ENCODE data around the gene SETBP1. TPM values are rescaled to one million over a fixed set of nuclear protein-coding genes. Genes with fewer than 3 reads are reported as not detected.

SETBP1 gene
- polyA plus RNA-seq, 6 donors from 2014 or later, result 6.0 to 20.2 (median 10.0) TPM

DNA sequence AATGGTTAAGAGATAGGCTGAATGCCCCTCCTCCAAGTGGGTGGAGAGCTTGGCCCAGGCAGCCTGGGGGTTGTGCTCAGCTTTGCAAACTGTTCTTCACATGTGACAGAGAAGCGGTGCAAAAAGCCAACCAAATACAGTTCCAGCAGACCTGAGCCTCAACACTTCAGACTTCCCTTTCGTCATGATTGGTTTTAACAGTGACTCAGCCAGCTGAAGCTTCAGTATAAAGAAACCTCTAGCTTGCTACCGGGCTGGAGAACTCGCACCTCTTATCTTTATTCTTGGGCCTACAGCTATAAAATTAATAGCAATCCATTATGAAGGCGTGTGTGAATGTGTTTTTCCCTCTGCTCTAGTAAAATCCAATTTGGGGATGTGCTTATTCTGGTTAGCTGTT, 20.0 kb downstream of the SETBP1 start:
- peaks cover 40 to 67% (median 66%) of the 10 kb centered on the region in 3 donors for H3K4me1 Mint-ChIP-seq
- peak; percentile 20 for DNase-seq
- H3K27ac Mint-ChIP-seq, result peak overlapping the region in 4 of 6 donors; percentile 71 to 88 (median 74)
- H3K36me3 Mint-ChIP-seq, result peaks cover 18 to 23% of the 10 kb centered on the region in 2 donors
- H3K4me3 Mint-ChIP-seq, result peak overlapping the region in 2 of 8 donors; percentile 4 to 35
- no peaks in the 10 kb centered on the region for H3K27me3 Mint-ChIP-seq
- H3K9me3 Mint-ChIP-seq, result no peaks in the 10 kb centered on the region
- peak; percentile 83 to 92 for ATAC-seq (ENCODE audit: low read depth in 2 of 2)

DNA sequence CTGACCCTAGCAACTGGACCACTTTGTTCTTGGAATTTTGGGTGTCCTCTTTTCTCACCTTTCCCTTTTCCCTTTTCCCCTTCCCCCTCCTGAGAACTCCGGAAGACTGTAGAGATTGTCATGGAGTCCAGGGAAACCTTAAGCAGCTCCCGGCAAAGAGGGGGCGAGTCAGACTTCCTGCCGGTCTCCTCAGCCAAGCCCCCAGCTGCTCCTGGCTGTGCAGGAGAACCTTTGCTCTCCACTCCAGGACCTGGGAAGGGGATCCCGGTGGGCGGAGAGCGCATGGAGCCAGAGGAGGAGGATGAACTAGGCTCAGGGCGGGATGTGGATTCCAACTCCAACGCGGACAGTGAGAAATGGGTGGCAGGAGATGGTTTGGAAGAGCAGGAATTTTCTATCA, 20.5 kb downstream of the SETBP1 start:
- ATAC-seq (ENCODE audit: low read depth in 2 of 2) (no peak), DNase-seq (no peak)
- peak overlapping the region in 2 of 8 donors; percentile 34 to 44 for H3K4me3 Mint-ChIP-seq
- no peaks in the 10 kb centered on the region for H3K9me3 Mint-ChIP-seq
- H3K36me3 Mint-ChIP-seq, result peaks cover 18 to 23% of the 10 kb centered on the region in 2 donors
- H3K4me1 Mint-ChIP-seq, result peaks cover 40 to 66% (median 65%) of the 10 kb centered on the region in 3 donors
- H3K27ac Mint-ChIP-seq, result peak overlapping the region in 4 of 6 donors; percentile 22 to 90 (median 73)
- H3K27me3 Mint-ChIP-seq, result no peaks in the 10 kb centered on the region

DNA sequence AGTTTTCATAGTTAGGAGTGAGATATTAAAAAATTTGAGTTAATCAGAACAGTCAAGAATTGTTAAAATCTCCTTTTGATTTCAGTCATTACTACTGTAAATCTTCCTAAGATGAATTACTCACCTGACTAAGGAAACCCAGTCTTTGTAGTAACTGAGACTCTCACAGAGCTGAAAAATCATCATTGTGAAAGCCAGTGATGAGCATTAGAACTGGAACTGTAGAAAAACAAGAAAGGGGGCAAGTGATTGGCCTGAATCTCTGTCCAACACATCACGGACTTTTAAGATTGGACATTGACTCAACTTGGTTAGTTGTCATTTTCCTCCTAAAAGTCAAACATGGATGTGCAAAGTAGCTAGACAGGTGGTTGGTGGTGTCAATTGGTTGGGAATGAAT, 21.9 kb downstream of the SETBP1 start:
- ATAC-seq (ENCODE audit: low read depth in 2 of 2), result no peak
- H3K4me3 Mint-ChIP-seq, result no peak overlapping the region
- H3K36me3 Mint-ChIP-seq, result peaks cover 26 to 28% of the 10 kb centered on the region in 2 donors
- DNase-seq, result no peak
- no peaks in the 10 kb centered on the region for H3K9me3 Mint-ChIP-seq
- no peaks in the 10 kb centered on the region for H3K27me3 Mint-ChIP-seq
- H3K27ac Mint-ChIP-seq, result no peak overlapping the region
- H3K4me1 Mint-ChIP-seq, result peaks cover 42 to 67% (median 64%) of the 10 kb centered on the region in 3 donors

DNA sequence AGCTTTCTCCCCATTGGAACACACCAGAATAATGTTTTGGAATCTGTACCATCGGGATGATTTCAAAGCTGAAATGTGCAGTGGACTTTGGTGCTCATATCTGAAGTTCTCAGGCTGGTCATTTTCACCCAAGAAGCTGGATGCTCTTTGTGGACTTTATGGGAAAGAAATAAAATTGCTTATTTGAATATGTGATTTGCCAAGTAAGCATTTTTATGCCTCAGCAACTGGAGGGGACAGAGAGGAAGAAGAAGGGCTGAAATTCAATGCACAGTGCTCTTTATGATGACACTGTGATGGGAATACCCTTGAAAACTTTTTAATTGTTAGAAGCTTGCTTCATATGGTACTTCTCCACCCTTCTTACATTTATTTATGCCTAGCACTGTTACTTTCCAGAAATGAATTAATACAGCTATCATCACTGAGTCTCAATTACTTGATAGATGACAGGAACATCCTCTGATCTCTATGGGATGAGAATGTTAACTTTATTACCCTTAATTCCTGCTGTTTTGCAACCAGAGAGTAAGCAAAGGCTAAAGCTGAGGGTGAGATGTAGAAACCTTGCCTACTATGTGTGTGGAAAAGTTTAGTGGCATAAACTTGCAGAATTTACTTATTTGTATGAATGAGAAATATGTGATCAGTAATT, 23.6 kb downstream of the SETBP1 start:
- Mint-ChIP-seq H3K4me1 (peaks cover 47 to 73% (median 64%) of the 10 kb centered on the region in 3 donors), H3K4me3 (peak overlapping the region in 1 of 8 donors; percentile 15), H3K9me3 (no peaks in the 10 kb centered on the region), H3K27ac (no peak overlapping the region), H3K36me3 (peaks cover 28 to 32% of the 10 kb centered on the region in 2 donors), H3K27me3 (no peaks in the 10 kb centered on the region)
- ATAC-seq (ENCODE audit: low read depth in 2 of 2) (no peak), DNase-seq (no peak)

DNA sequence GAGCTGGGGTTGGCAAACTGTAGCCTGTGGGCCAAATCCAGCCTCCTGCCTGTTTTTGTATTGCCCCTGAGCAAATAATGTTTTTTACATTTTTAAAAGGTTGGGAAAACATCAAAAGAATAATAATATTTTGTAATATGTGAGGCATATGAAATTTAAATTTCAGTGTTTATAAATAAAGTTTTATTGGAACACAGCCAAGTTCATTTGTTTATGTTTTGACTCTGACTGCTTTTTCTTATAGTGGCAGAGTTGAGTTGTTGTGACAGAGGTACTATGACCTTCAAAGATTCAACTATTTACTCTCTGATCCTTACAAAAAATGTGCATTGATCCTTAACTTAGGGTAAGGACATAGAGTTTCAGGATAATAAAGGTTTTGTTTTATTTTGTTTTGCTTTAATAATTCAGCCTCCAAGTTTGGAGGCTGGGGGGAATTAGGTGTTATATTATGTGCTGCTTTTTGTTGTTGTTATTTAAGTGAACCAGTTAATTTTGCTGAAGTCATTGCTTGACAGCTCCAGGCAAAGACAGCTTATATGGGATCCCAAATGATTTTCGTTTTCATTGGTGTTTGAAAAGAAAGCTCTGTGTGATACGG, 24.5 kb downstream of the SETBP1 start:
- Mint-ChIP-seq H3K4me1 (peaks cover 51 to 74% (median 64%) of the 10 kb centered on the region in 3 donors), H3K27ac (peak overlapping the region in 1 of 6 donors; percentile 32), H3K9me3 (no peaks in the 10 kb centered on the region), H3K36me3 (peaks cover 28 to 32% of the 10 kb centered on the region in 2 donors), H3K27me3 (no peaks in the 10 kb centered on the region), H3K4me3 (no peak overlapping the region)
- ATAC-seq (ENCODE audit: low read depth in 2 of 2) (no peak), DNase-seq (no peak)

DNA sequence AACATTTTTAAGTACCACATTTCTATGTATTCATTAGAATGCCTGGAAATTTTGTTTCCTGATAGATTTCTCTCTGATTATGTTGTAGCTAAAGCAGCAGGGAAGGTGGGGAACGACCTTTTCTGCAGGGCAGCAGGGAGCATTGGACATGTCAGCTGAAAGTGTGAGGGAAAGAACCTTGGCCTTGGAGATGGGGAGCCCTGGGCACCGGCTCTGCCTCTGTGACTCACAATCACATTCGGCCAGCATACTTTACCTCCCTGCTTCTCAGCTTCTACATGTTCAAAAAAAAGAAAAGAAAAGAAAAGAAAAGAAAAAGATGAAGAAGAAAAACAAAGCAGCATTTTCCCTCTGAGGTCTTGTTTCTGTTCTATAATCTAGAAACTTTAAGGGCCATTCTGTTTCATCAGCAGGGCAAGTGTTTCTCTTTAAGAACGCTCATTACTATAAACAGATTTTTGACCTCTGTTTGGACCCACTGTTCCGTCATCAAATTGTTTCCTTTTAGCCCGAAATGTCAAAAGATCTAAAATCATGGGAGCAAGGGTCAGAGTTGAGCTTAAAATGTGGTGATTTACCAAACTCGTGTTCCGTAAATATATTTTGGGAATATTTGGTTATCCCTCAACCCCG, 27.9 kb downstream of the SETBP1 start:
- Mint-ChIP-seq H3K36me3 (peaks cover 33 to 34% of the 10 kb centered on the region in 2 donors), H3K9me3 (no peaks in the 10 kb centered on the region), H3K27me3 (no peaks in the 10 kb centered on the region), H3K27ac (peak overlapping the region in 4 of 6 donors; percentile 39 to 88 (median 77)), H3K4me3 (no peak overlapping the region), H3K4me1 (peaks cover 57 to 75% (median 66%) of the 10 kb centered on the region in 3 donors)
- no peak for DNase-seq
- no peak for ATAC-seq (ENCODE audit: low read depth in 2 of 2)

DNA sequence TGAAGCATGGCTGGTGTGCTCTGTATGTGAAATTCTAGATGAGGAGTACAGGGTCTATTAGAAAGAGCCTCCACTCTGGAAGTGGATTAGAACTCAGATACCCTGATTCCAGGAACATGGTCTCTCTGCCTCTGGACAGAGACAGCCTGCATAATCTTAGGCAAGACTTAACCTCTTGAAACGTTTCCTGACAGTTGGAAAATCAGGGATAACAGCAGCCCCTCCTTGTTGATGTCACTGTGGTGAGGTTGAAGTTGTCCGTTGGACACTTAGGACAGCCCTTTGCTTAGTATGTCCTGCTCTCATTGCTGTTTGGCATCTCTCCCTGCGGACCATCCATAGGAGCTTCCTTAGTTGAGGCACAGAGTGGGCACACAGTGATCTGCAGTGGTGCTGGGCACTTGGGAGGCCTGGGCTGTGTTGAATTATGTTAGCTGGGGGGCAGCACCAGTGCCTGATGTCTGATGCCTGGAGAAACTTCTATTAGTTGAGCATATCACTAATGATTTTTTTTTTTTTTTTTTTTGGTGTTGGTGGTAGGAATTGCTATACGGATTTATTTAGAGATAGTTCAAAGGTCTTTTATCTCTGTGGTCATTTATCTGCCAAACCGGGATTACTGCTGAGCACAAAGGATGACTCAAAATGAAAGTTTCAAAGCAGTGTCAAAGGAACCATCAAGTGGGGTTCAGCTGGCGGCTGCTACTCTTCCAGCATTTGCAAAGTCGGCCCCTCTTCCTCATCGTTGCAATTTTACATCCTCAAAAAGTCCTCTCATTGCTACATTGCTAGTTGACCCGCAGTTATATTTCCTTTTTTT, 28.8 kb downstream of the SETBP1 start:
- H3K9me3 Mint-ChIP-seq, result no peaks in the 10 kb centered on the region
- peak overlapping the region in 5 of 6 donors; percentile 48 to 88 (median 66) for H3K27ac Mint-ChIP-seq
- ATAC-seq (ENCODE audit: low read depth in 2 of 2) (peak in 1 of 2 donors; percentile 27), DNase-seq (no peak)
- peaks cover 52 to 69% (median 67%) of the 10 kb centered on the region in 3 donors for H3K4me1 Mint-ChIP-seq
- peak overlapping the region in 4 of 8 donors; percentile 5 to 82 (median 34) for H3K4me3 Mint-ChIP-seq
- peaks cover 27 to 35% of the 10 kb centered on the region in 2 donors for H3K36me3 Mint-ChIP-seq
- no peaks in the 10 kb centered on the region for H3K27me3 Mint-ChIP-seq

DNA sequence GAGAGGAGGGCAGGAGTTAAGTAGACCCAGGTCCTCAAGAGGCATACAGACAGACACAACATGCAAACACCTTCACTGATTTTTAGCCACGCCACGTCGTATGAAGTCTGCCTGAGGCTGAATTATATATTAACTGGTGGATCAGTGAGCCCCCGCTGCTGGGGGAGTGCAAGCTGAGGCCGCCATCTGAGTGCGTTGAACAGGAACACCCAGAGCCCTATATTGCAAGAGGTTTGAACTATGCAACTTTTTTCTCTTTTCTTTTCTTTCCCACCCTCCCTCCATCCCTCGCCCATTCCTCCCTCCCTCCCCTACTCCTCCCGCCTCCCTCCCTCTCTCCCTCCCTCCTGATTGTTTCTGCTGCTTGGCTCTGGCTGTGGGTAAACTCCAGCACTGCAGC, 30.2 kb downstream of the SETBP1 start:
- peaks cover 62 to 80% (median 79%) of the 10 kb centered on the region in 3 donors for H3K4me1 Mint-ChIP-seq
- no peak overlapping the region for H3K4me3 Mint-ChIP-seq
- H3K27me3 Mint-ChIP-seq, result no peaks in the 10 kb centered on the region
- H3K36me3 Mint-ChIP-seq, result peaks cover 27 to 36% of the 10 kb centered on the region in 2 donors
- no peak for ATAC-seq (ENCODE audit: low read depth in 2 of 2)
- H3K27ac Mint-ChIP-seq, result peak overlapping the region in 3 of 6 donors; percentile 31 to 80 (median 59)
- no peak for DNase-seq
- H3K9me3 Mint-ChIP-seq, result no peaks in the 10 kb centered on the region

DNA sequence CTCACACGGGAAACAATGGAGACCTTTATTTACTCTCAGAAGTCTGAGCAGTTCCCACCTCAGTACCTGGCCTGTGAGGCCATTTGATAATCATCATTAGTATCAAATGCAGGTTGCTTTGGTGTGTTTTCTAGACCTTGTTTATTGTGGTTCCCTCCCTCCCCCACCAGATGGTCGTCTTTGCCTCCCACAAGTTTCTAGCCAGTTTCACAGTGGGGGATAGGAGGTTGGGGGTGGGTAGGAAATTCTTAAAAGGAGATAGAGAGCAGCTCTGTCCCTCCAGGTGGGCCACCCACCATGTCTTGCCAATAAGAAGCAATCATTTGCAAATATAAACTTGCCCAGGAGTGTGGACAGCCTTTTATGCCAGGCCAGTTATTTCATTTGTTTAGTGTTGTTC, 31.3 kb downstream of the SETBP1 start:
- Mint-ChIP-seq H3K4me1 (peaks cover 64 to 86% (median 85%) of the 10 kb centered on the region in 3 donors), H3K9me3 (no peaks in the 10 kb centered on the region), H3K36me3 (peaks cover 27 to 35% of the 10 kb centered on the region in 2 donors), H3K27me3 (no peaks in the 10 kb centered on the region), H3K27ac (peak overlapping the region in 3 of 6 donors; percentile 41 to 92 (median 64)), H3K4me3 (no peak overlapping the region)
- ATAC-seq (ENCODE audit: low read depth in 2 of 2) (no peak), DNase-seq (no peak)

DNA sequence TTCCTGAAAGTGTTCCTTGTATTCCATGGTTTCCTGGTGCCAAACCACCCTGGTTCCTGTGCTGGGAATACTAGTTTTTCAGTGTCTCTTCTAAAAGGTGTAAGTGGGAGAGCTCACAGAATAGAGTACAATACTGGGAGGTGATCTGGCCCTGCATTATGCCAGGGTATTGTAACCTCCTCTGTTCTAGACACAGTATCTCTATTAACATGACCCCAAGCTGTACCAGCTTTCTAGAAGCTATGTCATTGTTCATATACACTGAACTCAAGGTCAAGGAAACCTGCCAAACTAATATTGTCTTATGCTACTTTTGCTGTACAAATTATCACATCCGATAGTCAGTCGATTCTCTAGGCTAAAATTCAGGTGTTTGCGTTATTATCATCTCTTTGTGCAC, 32.7 kb downstream of the SETBP1 start:
- peaks cover 27 to 38% of the 10 kb centered on the region in 2 donors for H3K36me3 Mint-ChIP-seq
- H3K27me3 Mint-ChIP-seq, result no peaks in the 10 kb centered on the region
- peaks cover 66 to 86% (median 85%) of the 10 kb centered on the region in 3 donors for H3K4me1 Mint-ChIP-seq
- ATAC-seq (ENCODE audit: low read depth in 2 of 2), result no peak
- no peaks in the 10 kb centered on the region for H3K9me3 Mint-ChIP-seq
- peak overlapping the region in 1 of 8 donors; percentile 5 for H3K4me3 Mint-ChIP-seq
- DNase-seq, result no peak
- H3K27ac Mint-ChIP-seq, result no peak overlapping the region

DNA sequence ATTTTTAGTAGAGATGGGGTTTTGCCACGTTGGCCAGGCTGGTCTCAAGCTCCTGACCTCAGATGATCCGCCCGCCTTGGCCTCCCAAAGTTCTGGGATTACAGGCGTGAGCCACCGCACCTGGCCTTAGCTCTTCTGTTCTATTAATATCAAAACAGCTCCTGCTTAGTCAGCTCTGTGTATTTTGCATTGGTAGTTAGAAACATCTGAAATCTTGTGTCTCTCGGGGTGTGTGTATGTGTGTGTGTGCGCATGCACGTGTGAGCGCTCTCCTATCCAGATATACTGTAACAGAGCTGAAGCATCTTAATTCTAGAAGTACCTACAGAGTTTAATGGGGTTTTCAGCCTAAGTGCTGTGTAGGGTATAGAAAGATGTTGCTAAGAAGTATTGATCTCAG, 33.7 kb downstream of the SETBP1 start:
- no peak for DNase-seq
- no peak for ATAC-seq (ENCODE audit: low read depth in 2 of 2)
- peak overlapping the region in 3 of 6 donors; percentile 29 to 41 (median 30) for H3K27ac Mint-ChIP-seq
- H3K4me3 Mint-ChIP-seq, result no peak overlapping the region
- no peaks in the 10 kb centered on the region for H3K27me3 Mint-ChIP-seq
- H3K4me1 Mint-ChIP-seq, result peaks cover 68 to 88% (median 84%) of the 10 kb centered on the region in 3 donors
- H3K36me3 Mint-ChIP-seq, result peaks cover 32 to 47% of the 10 kb centered on the region in 2 donors
- H3K9me3 Mint-ChIP-seq, result no peaks in the 10 kb centered on the region

DNA sequence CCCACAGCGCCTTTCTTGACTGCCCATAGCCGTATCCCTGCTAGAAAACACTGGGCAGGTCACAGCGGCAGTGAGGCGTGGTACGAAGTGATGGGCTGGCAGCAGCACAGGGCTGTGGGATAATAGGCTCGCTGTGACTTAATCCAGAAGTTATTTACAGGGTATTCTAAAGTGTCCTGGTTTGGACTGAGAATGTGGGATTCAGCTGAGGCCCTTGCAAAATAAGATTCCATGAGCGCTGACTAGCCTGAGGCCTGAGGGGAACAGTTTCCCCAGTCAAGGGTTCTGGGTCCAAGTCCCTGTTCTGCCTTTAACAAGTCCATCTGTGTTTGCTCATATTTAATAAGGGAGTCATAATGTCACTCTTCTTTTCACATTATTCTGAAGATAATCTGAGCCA, 34.6 kb downstream of the SETBP1 start:
- no peak for DNase-seq
- Mint-ChIP-seq H3K4me3 (no peak overlapping the region), H3K4me1 (peaks cover 67 to 86% (median 83%) of the 10 kb centered on the region in 3 donors), H3K36me3 (peaks cover 33 to 55% of the 10 kb centered on the region in 2 donors), H3K27me3 (no peaks in the 10 kb centered on the region), H3K9me3 (peaks cover 0 to under 1% (median 0%) of the 10 kb centered on the region in 7 donors), H3K27ac (peak overlapping the region in 3 of 6 donors; percentile 15 to 74 (median 69))
- no peak for ATAC-seq (ENCODE audit: low read depth in 2 of 2)

DNA sequence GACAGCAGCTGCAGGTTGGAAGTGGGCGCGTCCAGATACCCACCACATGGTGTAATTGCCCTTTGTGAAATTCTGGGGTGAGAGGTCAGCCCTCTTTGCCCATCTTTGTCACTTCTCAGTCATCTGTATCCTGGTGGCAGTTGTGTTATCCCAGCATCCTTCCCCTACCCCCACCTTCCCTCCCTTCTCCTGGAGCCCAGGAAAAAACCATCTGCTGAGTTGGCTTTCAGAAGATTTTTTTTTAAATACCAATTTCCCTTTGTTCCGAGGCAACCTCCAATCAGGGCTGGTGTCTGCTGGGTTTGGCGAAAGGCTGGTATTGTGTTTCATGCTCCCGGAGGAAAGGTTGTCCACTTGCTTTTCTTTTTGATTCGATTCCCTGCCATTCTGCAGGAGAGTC, 35.2 kb downstream of the SETBP1 start:
- DNase-seq (no peak), ATAC-seq (ENCODE audit: low read depth in 2 of 2) (no peak)
- Mint-ChIP-seq H3K27me3 (no peaks in the 10 kb centered on the region), H3K4me3 (peak overlapping the region in 1 of 8 donors; percentile 30), H3K27ac (peak overlapping the region in 1 of 6 donors; percentile 57), H3K36me3 (peaks cover 36 to 59% of the 10 kb centered on the region in 2 donors), H3K4me1 (peaks cover 73 to 87% (median 83%) of the 10 kb centered on the region in 3 donors), H3K9me3 (peaks cover 0 to 3% (median 0%) of the 10 kb centered on the region in 7 donors)

Measured in naive B cell (primary cell).